Cortex of kidney (tissue), 1 donor: ENCODE results near the gene RASAL1.
"Not testable (repeated sequence)": the region's sequence is repeated elsewhere in the genome, so short reads cannot be mapped to it uniquely, and the experiment has no call there.

Experiments
- DNase-seq: peaks from one replicate; lab custom pipeline; 2025; lab: John Stamatoyannopoulos, UW

Gene RASAL1

GRCh38 chr12:113140706-113141105, 5.1 kb upstream of the RASAL1 start:
- DNase-seq = no peak

- no peak for DNase-seq
Measured at GRCh38 chr12:113138826-113139225, 3.3 kb upstream of the RASAL1 start.

GRCh38 chr12:113137861-113138783, 2.6 kb upstream of the RASAL1 start:
- no peak for DNase-seq

- DNase-seq = no peak
Measured at GRCh38 chr12:113136990-113137511, 1.5 kb upstream of the RASAL1 start.

- DNase-seq = no peak
Measured at GRCh38 chr12:113136128-113136989, 798 bp upstream of the RASAL1 start.

GRCh38 chr12:113134521-113134951, 1.0 kb downstream of the RASAL1 start:
- DNase-seq = no peak

- no peak for DNase-seq
Measured at GRCh38 chr12:113134071-113134470, 1.5 kb downstream of the RASAL1 start.

- no peak for DNase-seq
Measured at GRCh38 chr12:113133666-113134065, 1.9 kb downstream of the RASAL1 start.

GRCh38 chr12:113133036-113133435, 2.5 kb downstream of the RASAL1 start:
- DNase-seq = no peak

- DNase-seq = no peak
Measured at GRCh38 chr12:113131556-113131955, 4.0 kb downstream of the RASAL1 start.

GRCh38 chr12:113130457-113131135, 5.0 kb downstream of the RASAL1 start:
- DNase-seq = no peak

- no peak for DNase-seq
Measured at GRCh38 chr12:113129664-113130456, 5.7 kb downstream of the RASAL1 start.

GRCh38 chr12:113128802-113129663, 6.5 kb downstream of the RASAL1 start:
- no peak for DNase-seq

- no peak for DNase-seq
Measured at GRCh38 chr12:113127791-113128199, 7.8 kb downstream of the RASAL1 start.

- DNase-seq = no peak
Measured at GRCh38 chr12:113120670-113121370, 14.7 kb downstream of the RASAL1 start.

- DNase-seq = no peak
Measured at GRCh38 chr12:113119980-113120669, 15.4 kb downstream of the RASAL1 start.

- no peak for DNase-seq
Measured at GRCh38 chr12:113118142-113118541, 17.4 kb downstream of the RASAL1 start.

GRCh38 chr12:113117684-113118083, 17.9 kb downstream of the RASAL1 start:
- DNase-seq = not testable (repeated sequence)

GRCh38 chr12:113116875-113117274, 18.7 kb downstream of the RASAL1 start:
- DNase-seq = no peak
